Fibroblast of skin of abdomen (primary cell): ENCODE results near the gene TBC1D4.
A peak's percentile ranks its signal among the peaks of the same experiment; 100 is the strongest.
"Not testable (repeated sequence)": the region's sequence is repeated elsewhere in the genome, so short reads cannot be mapped to it uniquely, and the experiment has no call there.

Experiments used
- DNase-seq: peaks from one replicate; pipeline ENCODE4 v3.0.0-alpha.2; 2013

Gene TBC1D4

GRCh38 chr13:75359266-75359665 is 122.7 kb downstream of the TBC1D4 start:
- DNase-seq, result peak; percentile 95

- DNase-seq, result peak; percentile 77
These were observed 124.2 kb downstream of the TBC1D4 start for GRCh38 chr13:75357576-75358289.

GRCh38 chr13:75356421-75356820 is 125.5 kb downstream of the TBC1D4 start:
- DNase-seq, result peak; percentile 44

- no peak for DNase-seq
These were observed 126.4 kb downstream of the TBC1D4 start for GRCh38 chr13:75355609-75356008.

GRCh38 chr13:75353781-75354193 is 128.2 kb downstream of the TBC1D4 start:
- DNase-seq, result peak; percentile 33

- DNase-seq, result peak; percentile 33
These were observed 129.2 kb downstream of the TBC1D4 start for GRCh38 chr13:75352641-75353327.

GRCh38 chr13:75351538-75351937 is 130.4 kb downstream of the TBC1D4 start:
- not testable (repeated sequence) for DNase-seq

GRCh38 chr13:75347925-75348324 is 134.0 kb downstream of the TBC1D4 start:
- DNase-seq, result no peak

GRCh38 chr13:75347457-75347856 is 134.5 kb downstream of the TBC1D4 start:
- DNase-seq, result no peak

GRCh38 chr13:75345193-75345592 is 136.8 kb downstream of the TBC1D4 start:
- no peak for DNase-seq

- DNase-seq, result no peak
These were observed 140.9 kb downstream of the TBC1D4 start for GRCh38 chr13:75341028-75341427.

GRCh38 chr13:75339635-75340374 is 142.2 kb downstream of the TBC1D4 start:
- DNase-seq, result no peak

GRCh38 chr13:75334634-75335447 is 147.1 kb downstream of the TBC1D4 start:
- DNase-seq, result no peak

GRCh38 chr13:75333103-75333502 is 148.9 kb downstream of the TBC1D4 start:
- no peak for DNase-seq

GRCh38 chr13:75331792-75332349 is 150.1 kb downstream of the TBC1D4 start:
- no peak for DNase-seq

GRCh38 chr13:75330770-75331169 is 151.2 kb downstream of the TBC1D4 start:
- no peak for DNase-seq

GRCh38 chr13:75329723-75330122 is 152.2 kb downstream of the TBC1D4 start:
- no peak for DNase-seq

- no peak for DNase-seq
These were observed 152.9 kb downstream of the TBC1D4 start for GRCh38 chr13:75329097-75329496.

GRCh38 chr13:75327135-75327510 is 154.8 kb downstream of the TBC1D4 start:
- DNase-seq, result no peak

GRCh38 chr13:75326173-75327134 is 155.5 kb downstream of the TBC1D4 start:
- DNase-seq, result peak; percentile 63

GRCh38 chr13:75325711-75326110 is 156.3 kb downstream of the TBC1D4 start:
- DNase-seq, result no peak
